Liver (tissue), 9 donors: Measurements from ENCODE around the gene PSIP1. TPM values are rescaled to one million over a fixed set of nuclear protein-coding genes. Genes with fewer than 3 reads are reported as not detected.
"Not testable (repeated sequence)": the region's sequence is repeated elsewhere in the genome, so short reads cannot be mapped to it uniquely, and the experiment has no call there.

ENCODE experiments used
- DNase-seq: peaks from one replicate; pipeline ENCODE4 v3.0.0-alpha.2; 2017; ENCODE audit warnings: low spot score
- H3K27ac ChIP-seq, 2 donors: one replicate each; pipeline ENCODE4 v1.7.0; 2013; ENCODE audit warnings: inconsistent platforms in 2 of 2, low read length in 2 of 2, control low read depth in 1 of 2, low read depth in 1 of 2, mild to moderate bottlenecking in 1 of 2
- H3K27me3 ChIP-seq, 4 donors: one replicate each; pipeline versions ENCODE4 v1.6.1 to v1.7.0; 2013; ENCODE audit warnings: low read length in 3 of 4, inconsistent platforms in 1 of 4, mild to moderate bottlenecking in 1 of 4, moderate library complexity in 1 of 4; ENCODE audit not compliant: control insufficient read depth in 4 of 4, insufficient read depth in 4 of 4
- H3K36me3 ChIP-seq, 4 donors: one replicate each; pipeline versions ENCODE4 v1.6.1 to v1.7.0; 2013; ENCODE audit warnings: low read length in 3 of 4, mild to moderate bottlenecking in 3 of 4, low read depth in 1 of 4, moderate library complexity in 1 of 4; ENCODE audit not compliant: control insufficient read depth in 4 of 4, insufficient read depth in 3 of 4
- H3K4me1 ChIP-seq, 4 donors: one replicate each; pipeline versions ENCODE4 v1.6.1 to v1.7.0; 2013; ENCODE audit warnings: low read length in 3 of 4, mild to moderate bottlenecking in 3 of 4, moderate library complexity in 1 of 4; ENCODE audit not compliant: control insufficient read depth in 4 of 4, insufficient read depth in 4 of 4
- H3K4me3 ChIP-seq, 3 donors: one replicate each; pipeline versions ENCODE4 v1.6.1 to v1.7.0; 2013; ENCODE audit warnings: low read length in 3 of 3, control low read depth in 1 of 3, low read depth in 1 of 3, mild to moderate bottlenecking in 1 of 3
- H3K9ac ChIP-seq, 2 donors: one replicate each; pipeline ENCODE4 v1.7.0; 2013; ENCODE audit warnings: low read length in 2 of 2, mild to moderate bottlenecking in 2 of 2, moderate library complexity in 2 of 2, control low read depth in 1 of 2, low read depth in 1 of 2
- H3K9me3 ChIP-seq, 4 donors: one replicate each; pipeline versions ENCODE4 v1.6.1 to v1.7.0; 2013; ENCODE audit warnings: low read length in 3 of 4; ENCODE audit not compliant: control insufficient read depth in 4 of 4
- CTCF ChIP-seq: fragments of 150-350 bp; IDR thresholded peaks from 2 replicates; pipeline ENCODE4 v1.5.1; 2017; ENCODE audit warnings: improper control_type of control experiment, low read depth, low read length; ENCODE audit not compliant: missing input control
- FOXA1 ChIP-seq: IDR thresholded peaks from 2 replicates; pipeline ENCODE4 v1.6.1; 2016; ENCODE audit warnings: antibody characterized with exemption
- FOXA2 ChIP-seq: IDR thresholded peaks from 2 replicates; pipeline ENCODE4 v1.6.1; 2016; ENCODE audit warnings: antibody characterized with exemption
- GABPA ChIP-seq, 2 donors: IDR thresholded peaks in 1 of 2; conservative IDR thresholded peaks in 1 of 2; 2 replicates each; pipeline ENCODE4 v1.6.1; 2016; ENCODE audit warnings: antibody characterized with exemption in 2 of 2, mild to moderate bottlenecking in 1 of 2, moderate library complexity in 1 of 2
- HNF4A ChIP-seq, 2 donors: conservative IDR thresholded peaks; 2 replicates each; pipeline ENCODE4 v1.6.1; 2016; ENCODE audit warnings: antibody characterized with exemption in 2 of 2, mild to moderate bottlenecking in 2 of 2
- HNF4G ChIP-seq: IDR thresholded peaks from 2 replicates; pipeline ENCODE4 v1.6.1; 2016; ENCODE audit warnings: antibody characterized with exemption
- JUND ChIP-seq, 2 donors: IDR thresholded peaks; 2 replicates each; pipeline ENCODE4 v1.6.1; 2016; ENCODE audit warnings: antibody characterized with exemption in 2 of 2
- MAX ChIP-seq: IDR thresholded peaks from 2 replicates; pipeline ENCODE4 v1.6.1; 2016; ENCODE audit warnings: antibody characterized with exemption
- NR2F2 ChIP-seq: IDR thresholded peaks from 2 replicates; pipeline ENCODE4 v1.6.1; 2016; ENCODE audit warnings: antibody characterized with exemption
- RAD21 ChIP-seq, 2 donors: IDR thresholded peaks; 2 replicates each; pipeline ENCODE4 v1.6.1; 2016; ENCODE audit warnings: antibody characterized with exemption in 2 of 2, mild to moderate bottlenecking in 2 of 2
- REST ChIP-seq: IDR thresholded peaks from 2 replicates; pipeline ENCODE4 v1.6.1; 2016; ENCODE audit warnings: antibody characterized with exemption, mild to moderate bottlenecking
- RXRA ChIP-seq, 2 donors: IDR thresholded peaks; 2 replicates each; pipeline ENCODE4 v1.6.1; 2017 to 2018; ENCODE audit warnings: antibody characterized with exemption in 2 of 2, mild to moderate bottlenecking in 1 of 2
- SP1 ChIP-seq: IDR thresholded peaks from 2 replicates; pipeline ENCODE4 v1.6.1; 2018; ENCODE audit warnings: antibody characterized with exemption, mild to moderate bottlenecking
- TAF1 ChIP-seq: conservative IDR thresholded peaks from 2 replicates; pipeline ENCODE4 v1.6.1; 2016; ENCODE audit warnings: antibody characterized with exemption, mild to moderate bottlenecking
- YY1 ChIP-seq: IDR thresholded peaks from 2 replicates; pipeline ENCODE4 v1.6.1; 2016; ENCODE audit warnings: antibody characterized with exemption, mild to moderate bottlenecking
- ZBTB33 ChIP-seq: IDR thresholded peaks from 2 replicates; pipeline ENCODE4 v1.6.1; 2016; ENCODE audit warnings: antibody characterized with exemption
- WGBS: extraction: QIAGEN DNeasy Blood & Tissue Kit; methylation state at CpG from one replicate; pipeline ENCODE4 v1.1.7; 2013; 5-methylcytosine and 5-hydroxymethylcytosine counted together
- polyA plus RNA-seq, 2 donors: library from polyadenylated mRNA; stranded (reverse) in 1 of 2; unstranded in 1 of 2; fragments of 200-250 nt in 1 of 2; fragments of >200 nt in 1 of 2; fragmentation: Nextera tagmentation in 1 of 2; extraction: Ambion mirVana in 1 of 2; gene quantifications; one replicate each; pipeline versions ENCODE4 v1.2.1 to v1.2.3, GENCODE V29; 2013 to 2015
- total RNA-seq, 2 donors: library from RNA; depleted of rRNA; stranded (reverse); fragments of >200 nt; gene quantifications; one replicate each; pipeline ENCODE4 v1.2.3, GENCODE V29; 2014
- TF ChIP-seq, protein P1 (sequence below): IDR thresholded peaks from 2 replicates; pipeline ENCODE4 v1.6.1; 2016; ENCODE audit warnings: antibody characterized with exemption
- donor health status: healthy.
- donor health status: healthy.
- donor health status: healthy.
- donor health status: healthy.
- donor health status: healthy.

Gene PSIP1
- total and polyA plus RNA-seq, 4 donors, result 9.2 to 22.7 (median 13.2) TPM

DNA sequence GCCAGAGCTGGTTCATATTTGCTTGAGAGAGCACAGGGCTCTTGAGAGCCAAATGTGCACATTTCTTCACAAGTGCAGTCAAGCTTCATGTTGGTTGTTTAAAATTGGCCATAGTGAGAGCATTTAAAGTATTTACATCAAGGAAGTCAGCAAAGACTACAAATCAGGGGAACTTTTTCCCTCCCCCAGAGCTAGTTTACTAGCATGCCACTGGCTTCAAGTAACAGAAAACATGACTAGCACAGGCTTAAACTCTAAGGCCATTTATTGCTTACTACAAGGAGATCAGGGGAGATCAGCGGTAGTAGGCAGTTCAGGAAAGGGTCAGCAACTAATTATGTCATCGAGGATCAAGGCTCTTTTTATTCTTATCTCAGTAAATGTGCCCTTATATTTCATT, 31.1 kb upstream of the PSIP1 start:
- H3K9ac ChIP-seq, result no peak overlapping the region
- no peaks in the 10 kb centered on the region for H3K36me3 ChIP-seq
- WGBS, result 57% methylated on average over 2 of the region's 2 CpGs
- no peak overlapping the region for H3K4me3 ChIP-seq
- no peaks in the 10 kb centered on the region for H3K9me3 ChIP-seq
- no peak for DNase-seq
- no peaks in the 10 kb centered on the region for H3K4me1 ChIP-seq
- no peak for TF ChIP-seq FOXA1
- TF ChIP-seq RAD21 (IDR thresholded peaks at IDR 0.05), result no peak
- no peak overlapping the region for H3K27ac ChIP-seq
- H3K27me3 ChIP-seq, result no peaks in the 10 kb centered on the region

DNA sequence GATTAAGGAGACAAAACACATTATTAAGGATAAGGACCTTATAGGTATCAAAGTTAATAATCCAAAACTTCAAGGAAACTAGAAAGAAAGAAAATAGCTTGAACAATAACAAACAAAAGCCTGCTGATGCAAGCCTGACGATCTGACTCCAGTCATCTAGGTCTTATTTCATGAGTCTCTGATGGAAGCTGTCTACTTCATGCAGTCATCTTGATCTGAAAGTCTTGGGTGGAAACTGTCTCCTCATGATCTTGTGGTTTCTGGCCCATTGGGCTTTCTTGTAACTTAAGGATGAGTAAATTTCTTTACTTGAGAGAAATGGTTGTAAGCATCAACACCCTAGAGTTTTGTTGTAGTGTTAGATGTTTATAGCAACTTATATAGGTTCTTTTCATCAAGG, 20.6 kb upstream of the PSIP1 start:
- no peak for DNase-seq
- H3K9ac ChIP-seq, result no peak overlapping the region
- no peaks in the 10 kb centered on the region for H3K36me3 ChIP-seq
- 53% methylated on average over 1 of the region's 1 CpG for WGBS
- H3K9me3 ChIP-seq, result no peaks in the 10 kb centered on the region
- no peak overlapping the region for H3K4me3 ChIP-seq
- H3K27me3 ChIP-seq, result no peaks in the 10 kb centered on the region
- H3K4me1 ChIP-seq, result no peaks in the 10 kb centered on the region
- H3K27ac ChIP-seq, result no peak overlapping the region
- TF ChIP-seq SP1 (no peak), YY1 (no peak), NR2F2 (no peak), HNF4G (no peak)

DNA sequence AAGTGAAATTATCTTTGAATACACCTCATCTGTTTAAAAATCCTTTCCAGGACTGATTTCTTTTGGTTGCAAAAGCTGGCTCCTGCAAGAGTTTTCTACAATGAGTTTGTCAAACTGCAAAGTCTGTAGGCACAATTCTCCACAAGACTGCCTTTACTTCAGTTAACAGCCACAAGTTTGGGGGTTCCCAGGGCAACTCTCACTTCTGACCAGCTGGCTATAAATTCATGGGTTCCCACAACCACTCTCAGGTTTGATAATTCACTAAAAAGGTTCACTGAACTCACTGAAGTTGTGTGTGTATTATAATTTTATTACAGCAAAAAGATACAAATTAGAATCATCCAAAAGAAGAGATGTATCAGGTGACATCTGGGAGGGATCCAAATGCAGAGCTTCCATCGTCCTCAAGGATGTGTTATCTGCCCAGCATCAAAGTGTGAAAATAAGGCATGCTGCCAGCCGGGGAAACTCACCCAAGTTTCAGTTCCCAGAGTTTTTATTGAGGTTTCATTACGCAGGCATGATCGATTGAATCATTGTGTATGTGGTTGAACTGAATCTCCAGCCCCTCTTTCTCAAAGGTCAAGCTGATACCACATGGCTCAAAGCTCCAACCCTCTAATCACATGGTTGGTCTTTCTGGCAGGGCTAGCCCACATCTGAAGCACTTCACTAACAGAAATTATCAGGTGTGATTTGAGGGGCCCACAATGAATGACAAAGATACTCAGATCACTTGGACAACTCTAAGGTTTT, 19.0 kb upstream of the PSIP1 start:
- 70% methylated on average over 4 of the region's 4 CpGs for WGBS
- H3K4me3 ChIP-seq, result no peak overlapping the region
- no peaks in the 10 kb centered on the region for H3K27me3 ChIP-seq
- no peak for DNase-seq
- no peaks in the 10 kb centered on the region for H3K4me1 ChIP-seq
- H3K9ac ChIP-seq, result no peak overlapping the region
- TF ChIP-seq JUND (IDR thresholded peaks at IDR 0.05), result no peak
- TF ChIP-seq TAF1, result no peak
- TF ChIP-seq ZBTB33, result no peak
- no peak for TF ChIP-seq HNF4A (conservative IDR thresholded peaks at IDR 0.05)
- TF ChIP-seq RAD21 (IDR thresholded peaks at IDR 0.05), result no peak
- no peak for TF ChIP-seq REST
- TF ChIP-seq, protein P1, sequence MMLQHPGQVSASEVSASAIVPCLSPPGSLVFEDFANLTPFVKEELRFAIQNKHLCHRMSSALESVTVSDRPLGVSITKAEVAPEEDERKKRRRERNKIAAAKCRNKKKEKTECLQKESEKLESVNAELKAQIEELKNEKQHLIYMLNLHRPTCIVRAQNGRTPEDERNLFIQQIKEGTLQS, result no peak
- no peak for TF ChIP-seq RXRA (IDR thresholded peaks at IDR 0.05)
- no peak for TF ChIP-seq YY1
- TF ChIP-seq FOXA1, result no peak
- no peak for TF ChIP-seq FOXA2
- no peak for TF ChIP-seq HNF4G
- no peak for TF ChIP-seq NR2F2
- no peak for TF ChIP-seq MAX
- no peak for TF ChIP-seq CTCF
- no peak for TF ChIP-seq SP1
- no peak for TF ChIP-seq GABPA (IDR thresholded peaks at IDR 0.05 in 1 of 2, conservative IDR thresholded peaks at IDR 0.05 in 1 of 2)
- H3K27ac ChIP-seq, result no peak overlapping the region
- no peaks in the 10 kb centered on the region for H3K9me3 ChIP-seq
- H3K36me3 ChIP-seq, result no peaks in the 10 kb centered on the region

DNA sequence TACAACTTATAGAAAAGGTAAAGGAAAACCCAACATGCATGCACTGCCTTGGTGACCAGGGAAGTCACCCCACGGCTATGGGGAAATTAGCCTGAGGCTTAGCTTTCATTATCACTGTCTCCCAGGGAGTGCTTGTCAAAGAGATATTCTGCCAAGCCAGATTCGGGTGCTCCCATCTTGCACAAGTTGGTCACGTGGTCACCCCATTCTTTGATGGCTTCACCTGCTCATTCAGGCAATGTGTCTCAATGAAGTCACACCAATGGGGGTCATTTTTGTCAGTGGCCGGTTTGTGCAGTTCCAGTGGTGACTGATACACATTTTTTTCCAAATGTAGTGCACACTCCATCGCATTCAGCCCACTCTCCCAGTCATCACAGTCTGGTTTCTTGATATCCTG, 16.3 kb upstream of the PSIP1 start:
- not testable (repeated sequence) for H3K4me1 ChIP-seq, H3K27ac ChIP-seq, DNase-seq, H3K9ac ChIP-seq, H3K9me3 ChIP-seq, H3K36me3 ChIP-seq, H3K4me3 ChIP-seq, H3K27me3 ChIP-seq
- 92% methylated on average over 5 of the region's 5 CpGs for WGBS
